NCI-H748 treated with DMSO at 0.1 percent for 48 hours (cell line): ENCODE measurements around the gene DYNC1LI1.
"Not testable (repeated sequence)": the region's sequence is repeated elsewhere in the genome, so short reads cannot be mapped to it uniquely, and the experiment has no call there.

Source experiments
- DNase-seq: peaks from one replicate; lab custom pipeline; 2025; lab: John Stamatoyannopoulos, UW

DYNC1LI1 gene

DNA sequence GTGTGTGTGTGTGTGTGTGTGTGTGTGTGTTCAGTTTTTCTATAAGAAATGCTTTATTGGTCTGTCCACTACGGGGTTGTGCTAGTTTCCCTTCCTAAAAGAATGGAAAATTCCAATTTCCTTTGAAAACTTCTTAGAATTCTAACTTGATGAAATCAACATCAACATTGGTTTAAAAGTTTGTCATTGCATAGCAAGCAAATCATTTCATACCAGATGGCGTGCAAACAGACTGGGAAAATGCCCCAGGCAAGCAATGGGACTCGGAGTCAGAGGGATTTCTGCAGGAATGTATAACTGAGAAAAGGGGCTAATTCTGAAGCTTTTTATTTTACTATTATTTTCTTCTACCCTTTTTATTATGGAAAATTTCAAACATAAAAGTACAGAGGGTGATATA lies 13.1 kb upstream of the DYNC1LI1 start:
- DNase-seq, result no peak

DNA sequence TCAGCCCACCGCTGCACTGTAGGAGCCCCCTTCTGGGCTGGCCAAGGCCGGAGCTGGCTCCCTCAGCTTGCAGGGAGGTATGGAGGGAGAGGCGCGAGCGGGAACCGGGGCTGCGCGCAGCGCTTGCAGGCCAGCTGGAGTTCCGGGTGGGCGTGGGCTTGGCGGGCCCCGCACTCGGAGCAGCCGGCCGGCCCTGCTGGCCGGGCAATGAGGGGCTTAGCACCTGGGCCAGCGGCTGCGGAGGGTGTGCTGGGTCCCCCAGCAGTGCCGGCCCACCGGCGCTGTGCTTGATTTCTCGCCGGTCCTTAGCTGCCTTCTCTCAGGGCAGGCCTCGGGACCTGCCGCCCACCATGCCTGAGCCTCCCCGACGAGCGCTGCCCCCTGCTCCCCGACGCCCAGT lies 8.0 kb upstream of the DYNC1LI1 start:
- DNase-seq, result not testable (repeated sequence)

DNA sequence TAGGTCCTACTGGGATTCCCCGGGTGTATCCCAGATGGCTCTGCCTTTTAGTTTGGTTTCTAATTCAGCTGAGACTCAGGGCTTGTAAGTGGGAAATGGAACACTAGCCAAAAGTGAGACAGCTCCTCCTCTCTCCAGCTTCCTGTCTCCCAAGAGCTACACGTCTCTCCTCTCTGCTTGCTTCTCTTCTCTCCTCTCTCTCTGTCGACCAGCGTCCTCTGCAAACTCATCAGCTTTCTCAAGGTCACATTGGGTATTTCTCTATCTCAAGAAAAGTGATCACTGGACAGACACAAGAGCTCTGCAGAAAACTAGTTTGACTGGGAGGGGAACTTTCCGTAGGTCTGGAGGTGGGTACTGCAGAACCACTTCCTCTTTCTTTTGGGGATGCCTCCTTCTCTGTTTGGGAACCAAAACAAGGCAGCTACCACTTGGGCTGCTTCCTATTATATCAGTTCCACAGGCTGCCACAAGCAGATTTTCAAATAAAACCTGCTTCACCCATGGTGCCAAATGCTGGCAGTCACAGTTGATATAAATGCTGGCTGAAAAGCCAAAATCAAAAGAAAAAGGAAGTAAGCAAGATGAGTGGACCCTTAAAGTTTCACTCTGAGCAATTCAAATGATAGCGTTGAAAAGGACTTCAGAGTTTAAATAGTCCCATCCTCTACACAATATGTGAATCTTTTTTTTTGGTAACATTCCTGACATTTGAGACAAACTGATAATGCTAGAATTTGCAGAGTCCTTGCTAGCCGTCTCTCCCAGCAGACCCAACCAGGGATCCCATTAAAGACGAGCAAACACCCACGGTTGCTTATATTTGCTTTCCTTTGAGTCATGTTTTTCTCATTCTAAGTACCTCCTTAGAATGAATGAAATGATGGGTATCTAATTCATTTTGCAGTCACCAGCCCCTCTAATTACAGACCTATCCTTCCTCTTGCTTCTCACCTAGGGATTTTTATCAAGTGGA lies 7.2 kb upstream of the DYNC1LI1 start:
- no peak for DNase-seq

DNA sequence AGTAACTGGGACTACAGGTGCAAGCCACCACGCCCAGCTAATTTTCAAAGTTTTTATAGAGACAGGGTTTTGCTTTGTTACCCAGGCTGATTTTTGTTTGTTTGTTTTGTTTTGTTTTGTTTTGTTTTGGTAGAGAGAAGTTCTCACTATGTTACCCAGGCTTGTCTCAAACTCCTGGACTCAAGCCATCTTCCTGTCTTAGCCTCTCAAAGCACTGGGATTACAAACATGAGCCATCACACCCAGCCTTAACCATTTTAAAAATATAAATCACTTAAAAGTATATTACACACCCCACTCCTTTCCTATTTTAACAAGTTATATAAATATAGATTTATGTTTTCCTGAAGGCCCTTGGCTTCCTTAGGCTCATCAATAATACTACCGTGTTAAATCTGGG lies 6.5 kb upstream of the DYNC1LI1 start:
- no peak for DNase-seq

DNA sequence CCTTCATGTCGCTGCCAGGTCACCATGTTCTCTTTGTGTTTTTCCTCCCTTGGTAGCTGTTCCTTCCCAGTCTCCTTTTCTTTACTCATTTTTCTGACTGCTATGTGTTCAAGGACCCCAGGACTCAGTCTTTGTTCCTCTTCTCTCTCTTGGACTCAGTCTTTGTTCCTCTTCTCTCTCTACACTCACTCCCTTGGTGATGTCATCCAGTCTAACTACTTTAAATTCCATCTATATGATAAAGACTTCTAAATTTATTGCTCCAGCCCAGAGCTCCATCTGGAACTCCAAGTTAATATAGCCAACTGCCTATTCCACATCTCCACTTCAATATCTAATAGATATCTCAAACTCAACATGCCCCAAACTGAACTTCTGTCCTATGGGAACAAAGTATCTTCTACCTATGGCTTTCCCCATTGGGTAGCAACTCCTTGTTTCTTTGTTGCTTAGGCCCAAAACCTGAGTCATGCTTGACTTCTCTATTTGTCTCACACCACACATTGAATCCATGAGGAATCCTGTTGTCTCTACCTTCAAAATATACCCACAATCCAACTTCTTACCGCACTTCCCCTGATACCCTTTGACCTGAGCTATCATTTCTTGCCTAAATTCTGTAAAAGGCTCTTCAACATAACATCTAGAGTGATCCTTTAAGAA lies 4.9 kb upstream of the DYNC1LI1 start:
- no peak for DNase-seq

DNA sequence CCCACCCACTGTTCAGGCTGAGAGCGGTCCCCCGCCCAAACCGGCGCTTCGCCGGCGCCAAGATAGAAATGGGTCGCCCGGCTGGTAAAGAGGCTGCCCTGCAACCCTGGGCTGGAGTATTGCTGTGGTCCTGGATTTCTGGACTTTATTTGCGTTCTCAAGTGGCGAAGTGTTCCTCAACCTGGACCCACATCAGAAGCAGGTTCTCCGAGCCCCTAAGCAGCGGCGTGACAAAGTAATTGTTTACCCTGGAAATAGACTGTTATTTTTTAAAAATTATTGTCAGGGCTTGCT lies 481 bp upstream of the DYNC1LI1 start:
- DNase-seq, result no peak

DNA sequence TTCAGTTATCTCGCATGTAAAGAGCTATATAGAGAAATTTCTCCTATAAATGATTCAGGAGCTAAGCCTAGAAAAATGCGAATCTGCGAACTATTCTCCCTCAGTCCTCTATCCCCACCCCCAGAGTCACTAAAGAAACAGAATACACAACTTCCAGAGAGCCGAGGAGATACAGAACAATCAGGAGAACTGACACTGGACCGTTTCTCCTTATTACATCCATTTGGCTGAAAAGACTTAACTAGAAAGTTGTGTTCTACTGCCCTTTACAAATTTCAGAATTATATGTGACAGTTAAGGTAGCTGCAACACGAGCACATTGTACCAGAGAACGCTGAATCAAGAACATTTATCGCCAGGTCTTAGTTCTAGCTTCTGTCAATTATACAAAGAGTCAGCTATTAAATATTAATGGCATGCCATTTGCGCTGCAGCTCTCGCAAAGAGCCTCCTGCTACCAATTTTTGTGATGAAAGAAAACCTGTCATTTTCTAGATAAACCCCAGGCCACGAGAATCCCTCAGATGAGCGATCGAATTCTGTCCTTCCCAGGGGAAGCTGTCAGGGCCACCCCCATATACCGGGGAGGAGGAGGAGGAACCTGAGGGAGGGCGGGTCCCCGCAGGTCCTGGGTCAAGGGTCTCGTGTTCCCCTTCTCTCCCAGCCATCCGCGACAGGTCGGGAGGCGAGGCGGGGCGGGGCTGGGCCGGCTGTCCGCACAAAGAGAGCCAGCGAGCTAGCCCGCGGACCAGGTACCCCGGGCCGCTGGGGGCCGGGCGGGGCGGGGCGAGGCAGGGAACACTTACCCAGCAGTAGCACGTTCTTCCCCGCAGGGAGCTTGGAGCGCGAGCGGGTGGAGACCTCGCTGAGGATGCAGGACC lies 878 bp downstream of the DYNC1LI1 start:
- peak; percentile 12 for DNase-seq

DNA sequence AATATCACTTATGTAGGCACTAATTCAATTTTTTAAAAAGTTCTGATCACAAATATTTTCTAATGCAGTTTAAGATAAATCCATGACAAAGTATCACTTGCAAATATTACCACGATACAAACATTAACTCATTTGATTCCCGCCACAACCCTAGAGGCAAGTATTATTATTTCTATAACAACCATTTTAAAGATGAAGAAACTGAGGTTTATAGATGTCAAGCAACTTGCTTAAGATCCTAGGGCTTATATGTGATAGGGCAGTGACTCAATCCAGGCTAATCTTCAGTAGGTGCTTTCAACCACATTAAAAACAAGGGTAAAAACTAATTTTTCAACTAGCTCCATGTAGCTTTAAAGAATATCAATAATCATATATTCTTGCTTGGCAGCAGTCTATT lies 1.7 kb downstream of the DYNC1LI1 start:
- DNase-seq, result no peak

DNA sequence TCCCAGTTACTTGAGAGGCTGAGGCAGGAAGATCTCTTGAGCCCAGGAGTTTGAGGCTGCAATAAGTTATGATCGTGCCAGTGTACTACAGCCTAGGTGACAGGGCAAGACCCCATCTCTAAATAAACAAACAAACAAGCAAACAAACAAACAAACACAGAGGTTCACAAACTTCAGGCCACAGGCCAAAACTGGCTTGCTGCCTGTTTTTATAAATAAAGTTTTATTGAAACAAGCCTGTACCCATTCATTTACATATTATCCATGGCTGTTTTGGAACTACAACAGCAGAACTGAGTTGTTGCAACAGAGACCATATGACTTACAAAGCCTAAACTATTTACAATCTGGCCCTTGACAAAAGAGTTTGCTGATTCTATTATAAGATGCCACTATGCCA lies 6.5 kb downstream of the DYNC1LI1 start:
- DNase-seq, result no peak

DNA sequence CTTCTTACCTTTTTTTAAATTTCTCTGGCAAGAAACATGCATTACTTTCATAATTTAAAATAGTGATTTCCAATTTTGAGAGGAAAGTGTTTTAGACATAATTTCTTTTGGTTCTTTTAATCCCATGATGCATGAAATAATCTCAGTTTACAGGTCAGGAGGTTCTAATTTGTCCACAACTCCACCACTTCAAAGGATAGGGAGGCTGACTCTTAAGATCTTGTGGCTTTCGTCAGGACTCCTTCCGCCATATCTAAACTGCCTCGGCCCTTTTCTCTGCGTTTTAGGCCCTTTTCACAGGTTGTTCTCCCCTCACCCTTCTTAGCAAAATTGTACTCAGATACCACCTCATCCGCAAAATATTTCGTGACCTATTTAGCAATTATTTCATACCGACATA lies 8.0 kb downstream of the DYNC1LI1 start:
- no peak for DNase-seq

DNA sequence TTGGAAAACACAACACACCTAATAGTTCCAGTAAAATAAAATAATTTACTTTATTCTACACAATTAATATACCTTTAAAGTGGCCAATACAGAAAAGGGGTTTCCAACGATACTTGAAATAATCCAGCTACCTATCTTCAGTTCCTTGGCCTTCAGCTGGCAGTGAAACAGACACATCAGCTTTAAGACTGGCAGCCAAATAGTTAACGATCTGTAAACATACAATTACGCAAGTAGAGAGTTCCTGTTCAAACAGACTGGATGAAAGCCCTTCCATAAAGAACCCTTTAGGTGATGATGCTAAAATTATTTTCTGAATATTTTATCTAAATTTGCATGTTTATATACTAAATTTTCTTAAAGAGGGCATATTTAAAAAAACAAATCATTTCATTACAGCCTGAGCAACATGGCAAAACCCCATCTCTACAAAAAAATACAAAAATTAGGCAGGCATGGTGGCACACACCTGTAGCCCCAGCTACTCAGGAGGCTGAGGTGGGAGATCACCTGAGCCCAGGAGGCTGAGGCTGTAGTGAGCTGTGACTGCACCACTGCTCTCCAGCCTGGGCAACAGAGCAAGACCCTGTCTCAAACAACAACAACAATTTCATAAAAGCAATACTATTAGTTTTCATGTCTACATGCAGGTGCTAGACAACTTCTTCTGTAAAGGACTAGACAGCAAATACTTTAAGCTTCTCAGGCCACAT lies 12.9 kb downstream of the DYNC1LI1 start:
- DNase-seq, result peak; percentile 29

DNA sequence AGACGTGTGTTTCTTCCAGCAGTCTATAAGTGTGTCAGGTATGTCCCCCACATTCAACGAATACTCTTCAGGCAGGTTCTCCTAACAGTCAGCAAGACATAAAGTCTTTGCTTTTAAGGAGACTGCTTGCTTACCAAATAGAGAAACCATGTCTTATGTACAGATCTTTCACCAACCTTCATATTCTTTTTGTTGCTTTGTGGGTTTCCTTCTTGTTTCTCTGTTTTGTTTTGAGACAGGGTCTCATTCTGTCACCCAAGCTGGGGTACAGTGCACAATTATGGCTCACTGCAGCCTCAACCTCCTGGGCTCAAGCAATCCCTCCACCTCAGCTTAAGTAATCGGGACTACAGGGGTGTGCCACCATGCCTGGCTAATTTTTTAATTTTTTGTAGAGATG lies 14.3 kb downstream of the DYNC1LI1 start:
- DNase-seq, result no peak

DNA sequence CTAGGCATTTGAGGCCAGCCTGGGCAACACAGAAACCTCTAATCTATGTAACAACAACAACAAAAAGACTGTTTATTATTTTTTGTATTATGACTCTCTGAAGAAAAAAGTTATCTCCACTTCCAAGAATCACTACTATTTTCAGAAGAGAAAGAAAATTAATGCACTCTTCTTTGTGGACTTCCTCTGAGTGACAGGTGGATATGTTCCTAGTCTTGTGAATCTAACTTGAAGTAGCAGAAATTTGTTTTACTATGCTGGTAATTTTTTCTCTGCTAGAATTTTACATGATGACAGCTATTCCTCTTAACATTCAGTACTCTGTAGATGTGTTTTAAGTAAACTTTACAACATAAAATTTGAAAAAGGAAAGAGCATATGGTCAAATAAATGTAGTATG lies 16.7 kb downstream of the DYNC1LI1 start:
- no peak for DNase-seq

DNA sequence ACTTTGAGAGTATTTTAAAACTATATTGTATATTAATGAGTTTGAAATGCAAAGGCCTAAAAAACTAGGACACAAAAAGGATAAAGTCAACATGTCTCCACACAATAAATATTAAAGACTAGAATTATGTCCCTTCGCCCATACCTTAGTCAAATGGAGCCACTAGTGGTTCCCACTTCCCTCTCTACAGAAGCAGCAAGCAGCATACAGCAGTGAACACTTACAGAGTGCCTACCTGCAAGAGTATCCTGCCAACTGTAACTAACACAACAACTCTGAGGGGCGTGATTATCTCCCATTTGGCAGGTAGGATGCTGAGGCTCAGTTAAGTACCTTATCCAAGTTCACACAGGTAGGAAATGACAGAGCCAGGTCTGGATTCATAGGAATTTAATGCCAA lies 17.2 kb downstream of the DYNC1LI1 start:
- no peak for DNase-seq

DNA sequence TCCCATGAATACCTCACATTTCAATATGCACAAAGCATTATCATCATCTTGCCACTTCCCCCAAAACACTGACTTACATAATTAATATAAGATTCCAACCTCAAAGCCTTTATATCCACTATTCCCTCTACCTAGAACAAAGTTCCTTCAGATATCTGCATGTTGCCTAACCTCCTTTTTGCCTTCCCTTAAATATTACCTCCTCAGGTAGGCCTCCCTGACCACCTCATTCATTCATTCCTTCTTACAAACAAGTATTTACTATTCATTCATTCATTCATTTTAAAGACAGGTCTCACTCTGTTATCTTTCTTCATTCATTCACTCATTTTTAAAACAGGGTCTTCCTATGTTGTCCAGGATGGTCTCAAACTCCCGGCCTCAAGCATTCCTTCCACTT lies 18.6 kb downstream of the DYNC1LI1 start:
- no peak for DNase-seq

DNA sequence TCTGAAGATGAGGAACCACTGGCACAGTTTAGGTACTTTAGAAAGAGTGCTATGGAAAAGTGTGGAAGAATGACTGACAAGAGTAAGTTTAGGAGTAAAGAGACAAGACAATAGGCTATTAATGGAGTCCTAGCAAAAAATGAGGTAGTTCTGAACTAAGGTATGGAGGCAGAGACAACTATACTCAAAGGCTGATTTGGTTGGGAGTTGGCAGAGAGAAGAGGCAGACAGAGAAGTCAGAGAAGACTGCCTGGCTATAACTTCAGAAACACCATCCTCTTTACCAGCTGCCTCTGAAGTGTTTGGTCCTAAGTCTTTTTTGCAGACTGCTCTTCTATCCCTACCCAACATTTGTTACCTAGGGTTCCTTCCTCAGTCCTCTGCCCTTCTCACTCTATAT lies 19.2 kb downstream of the DYNC1LI1 start:
- no peak for DNase-seq

DNA sequence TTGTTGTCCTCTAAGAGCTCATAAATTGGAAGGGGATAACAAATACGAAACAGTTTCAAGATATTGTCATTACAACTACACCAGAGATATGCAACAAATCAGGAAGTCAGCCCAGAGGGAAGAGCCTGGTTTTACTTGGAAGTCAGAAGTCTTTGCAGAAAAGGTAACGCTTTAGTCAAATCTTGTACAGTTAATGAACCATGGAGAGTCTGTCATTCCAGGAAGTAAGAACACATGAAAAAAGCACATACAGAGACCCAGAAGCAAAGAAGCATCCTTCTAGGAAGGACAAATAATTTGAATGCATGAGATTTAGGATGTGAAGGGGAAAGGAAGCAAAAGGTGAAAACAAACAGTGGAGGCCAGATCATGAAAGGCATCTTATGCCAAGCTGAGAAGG lies 19.6 kb downstream of the DYNC1LI1 start:
- DNase-seq, result no peak

DNA sequence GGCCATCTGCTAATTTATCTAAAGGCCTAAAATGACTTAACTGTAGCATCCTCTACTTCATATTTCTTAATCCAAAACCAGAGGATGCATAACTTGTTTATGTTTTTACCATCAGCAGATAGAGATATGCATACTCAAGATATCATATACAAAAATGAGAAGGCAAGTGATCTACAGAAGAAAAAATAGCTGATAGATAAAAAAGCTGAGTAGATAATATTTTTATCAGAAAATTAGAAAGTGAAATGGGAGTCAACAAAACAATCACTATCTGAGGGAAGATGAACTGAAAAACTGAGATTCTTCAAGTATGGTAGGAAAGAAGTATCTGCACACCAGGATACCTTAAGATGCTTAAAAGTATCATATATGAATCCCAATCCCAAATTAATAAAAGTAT lies 25.4 kb downstream of the DYNC1LI1 start:
- no peak for DNase-seq

DNA sequence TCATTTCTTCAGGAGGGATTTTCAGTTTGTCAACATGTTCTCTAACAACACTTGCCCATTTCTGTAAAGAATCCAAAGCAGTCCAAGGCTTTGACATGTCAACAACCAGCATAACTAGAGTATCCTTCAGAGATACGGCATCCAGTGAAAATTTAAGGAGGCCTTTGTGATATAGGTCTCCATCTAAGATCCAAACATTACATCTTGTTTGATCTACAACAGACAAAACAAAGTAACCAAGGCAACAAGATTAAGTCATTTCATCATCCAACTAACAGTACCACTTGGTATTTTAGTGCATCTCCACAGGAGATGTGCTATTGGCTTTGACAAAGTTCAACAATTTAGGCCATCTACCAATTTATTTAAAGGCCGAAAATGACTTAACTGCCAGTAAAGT lies 25.8 kb downstream of the DYNC1LI1 start:
- DNase-seq, result no peak

DNA sequence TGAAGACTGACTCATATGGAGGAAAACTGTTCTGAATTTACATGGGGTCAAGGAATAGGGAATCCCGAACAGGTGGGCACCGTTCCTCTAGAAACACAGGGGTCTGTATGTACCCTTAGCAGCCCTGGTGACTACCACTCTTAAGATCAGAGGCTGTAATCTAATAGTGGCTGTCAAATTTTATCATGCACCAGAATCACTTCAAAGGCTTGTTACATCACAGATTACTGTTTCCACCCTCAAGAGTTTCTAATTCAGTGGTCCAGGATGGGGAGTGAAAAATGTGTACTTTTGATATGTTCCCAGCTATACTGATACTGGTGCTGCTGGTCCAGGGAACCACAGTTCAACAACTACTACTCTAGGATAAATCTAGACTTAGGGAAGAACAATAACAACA lies 27.9 kb downstream of the DYNC1LI1 start:
- DNase-seq, result no peak

DNA sequence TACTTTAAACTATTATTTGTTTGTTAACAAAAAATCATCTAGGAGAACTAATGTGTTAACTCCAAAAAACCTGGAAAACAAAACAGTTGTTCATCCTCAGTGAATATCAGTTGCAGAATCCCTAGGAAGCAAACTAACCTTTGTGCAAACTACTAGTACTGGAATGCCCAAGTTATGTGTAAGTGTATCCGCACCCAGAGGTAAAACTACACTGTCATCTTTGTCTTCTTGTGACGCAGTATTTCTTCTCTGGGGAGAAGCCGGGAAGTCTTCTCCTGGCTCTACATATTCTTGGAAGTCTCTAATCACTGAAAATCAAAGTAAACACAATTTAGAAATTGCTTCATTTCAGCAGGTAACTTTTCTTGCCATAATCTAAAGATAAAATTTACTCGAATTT lies 29.8 kb downstream of the DYNC1LI1 start:
- DNase-seq, result no peak

DNA sequence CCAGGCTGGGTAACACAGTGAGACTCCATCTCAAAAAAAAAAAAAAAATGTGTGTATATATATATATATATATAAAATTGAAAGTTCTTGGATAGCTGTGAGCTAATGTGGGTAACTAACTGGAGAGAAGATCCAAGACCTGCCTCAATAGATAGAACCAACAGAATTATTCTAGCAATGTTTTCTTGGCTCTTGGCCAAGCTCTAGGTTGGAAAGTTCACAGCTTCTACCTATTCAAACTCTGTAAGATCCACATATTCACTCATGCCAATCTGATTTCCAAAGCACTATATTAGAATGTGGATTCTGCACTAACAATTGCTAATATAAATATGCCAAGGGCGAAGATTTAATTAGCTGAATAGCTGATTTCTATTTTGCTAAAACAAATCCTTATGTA lies 38.2 kb downstream of the DYNC1LI1 start:
- DNase-seq, result no peak
